HepG2 (cell line): ENCODE measurements around the gene CYP4F2. TPM values are rescaled to one million over a fixed set of nuclear protein-coding genes. Genes with fewer than 3 reads are reported as not detected.

Source experiments
- CCAR2 ChIP-seq: fragments of 200-400 bp; formaldehyde crosslinking; optimal IDR thresholded peaks from 2 replicates; pipeline ENCODE3; 2018; ENCODE audit warnings: low read depth, mild to moderate bottlenecking, low read length, moderate library complexity
- FOXO1 ChIP-seq: sonication (generic); formaldehyde crosslinking; IDR thresholded peaks from 2 replicates; pipeline ENCODE4 v1.4.0; 2020; ENCODE audit warnings: missing genetic modification reagents
- FUBP1 ChIP-seq: sonication (generic); formaldehyde crosslinking; IDR thresholded peaks from 2 replicates; pipeline ENCODE4 v1.5.1; 2020; ENCODE audit warnings: missing genetic modification reagents, mild to moderate bottlenecking, borderline replicate concordance
- HNF1A ChIP-seq, 2 experiments: sonication (generic) in 1 of 2; formaldehyde crosslinking in 1 of 2; IDR thresholded peaks; 2 replicates each; pipeline versions ENCODE4 v1.4.0 to v1.6.1; 2016 to 2020; ENCODE audit warnings: borderline replicate concordance in 1 of 2, low read depth in 1 of 2, mild to moderate bottlenecking in 1 of 2, missing genetic modification reagents in 1 of 2
- MAF1 ChIP-seq: sonication (generic); formaldehyde crosslinking; IDR thresholded peaks from 2 replicates; pipeline ENCODE4 v1.5.0; 2020; ENCODE audit warnings: missing genetic modification reagents, borderline replicate concordance
- MAX ChIP-seq: IDR thresholded peaks from 2 replicates; pipeline ENCODE4 v1.6.1; 2012; ENCODE audit warnings: inconsistent platforms
- NFATC3 ChIP-seq: sonication (generic); formaldehyde crosslinking; IDR thresholded peaks from 2 replicates; pipeline ENCODE4 v1.5.1; 2020; ENCODE audit warnings: mild to moderate bottlenecking, missing genetic modification reagents
- RNF2 ChIP-seq: fragments of 450-650 bp; conservative IDR thresholded peaks from 2 replicates; pipeline ENCODE4 v1.6.1; 2016; ENCODE audit warnings: low read depth
- RXRA ChIP-seq: sonication (generic); formaldehyde crosslinking; IDR thresholded peaks from 2 replicates; pipeline ENCODE4 v1.5.1; 2020; ENCODE audit warnings: missing genetic modification reagents
- RXRB ChIP-seq: IDR thresholded peaks from 2 replicates; pipeline ENCODE4 v1.6.1; 2016; ENCODE audit warnings: borderline replicate concordance, missing genetic modification reagents, missing compliant biosample characterization
- SIN3B ChIP-seq: fragments of 150-350 bp; IDR thresholded peaks from 2 replicates; pipeline ENCODE4 v1.6.1; 2014; ENCODE audit warnings: low read length
- TFAP4 ChIP-seq: sonication (generic); IDR thresholded peaks from 2 replicates; pipeline ENCODE4 v1.6.1; 2016; ENCODE audit warnings: low read depth, borderline replicate concordance
- USF2 ChIP-seq, 2 experiments: sonication (generic) in 1 of 2; formaldehyde crosslinking in 1 of 2; IDR thresholded peaks; 2 replicates each; pipeline versions ENCODE4 v1.5.1 to v1.6.1; 2011 to 2020; ENCODE audit warnings: borderline replicate concordance in 1 of 2, low read depth in 1 of 2, low read length in 1 of 2, mild to moderate bottlenecking in 1 of 2, missing genetic modification reagents in 1 of 2, moderate library complexity in 1 of 2
- ZFP36 ChIP-seq: fragments of 150-350 bp; IDR thresholded peaks from 2 replicates; pipeline ENCODE4 v1.6.1; 2018; ENCODE audit warnings: borderline replicate concordance, low read length, low read depth; ENCODE audit not compliant: partially characterized antibody
- ZNF101 ChIP-seq: sonication (generic); formaldehyde crosslinking; IDR thresholded peaks from 2 replicates; pipeline ENCODE4 v1.4.0; 2020; ENCODE audit warnings: mild to moderate bottlenecking, low read depth, missing genetic modification reagents, borderline replicate concordance
- ZNF530 ChIP-seq: sonication (generic); formaldehyde crosslinking; IDR thresholded peaks from 2 replicates; pipeline ENCODE4 v1.5.0; 2020; ENCODE audit warnings: low read depth, mild to moderate bottlenecking, missing genetic modification reagents
- ZNF576 ChIP-seq: sonication (generic); formaldehyde crosslinking; IDR thresholded peaks from 2 replicates; pipeline ENCODE4 v1.4.0; 2020; ENCODE audit warnings: mild to moderate bottlenecking, missing genetic modification reagents
- ZSCAN31 ChIP-seq: sonication (generic); formaldehyde crosslinking; IDR thresholded peaks from 2 replicates; pipeline ENCODE4 v1.5.0; 2020; ENCODE audit warnings: low read depth, mild to moderate bottlenecking, missing genetic modification reagents
- polyA plus RNA-seq, 8 experiments: library from polyadenylated mRNA; depleted of rRNA in 3 of 8; stranded (reverse) in 7 of 8; unstranded in 1 of 8; fragments of >200 nt; fragmentation: Illumina TruSeq in 4 of 8; extraction: Trizol in 4 of 8; gene quantifications; 2 replicates each; pipeline versions ENCODE4 v1.2.1 to v1.2.3, GENCODE V29; 2011 to 2016; ENCODE audit warnings: low read depth in 4 of 8, missing spikeins in 1 of 8, mixed read lengths in 1 of 8; ENCODE audit not compliant: insufficient read depth in 1 of 8
- total RNA-seq, 5 experiments: library from RNA; depleted of rRNA; stranded (reverse); fragments of >200 nt; fragmentation: Illumina TruSeq; extraction: Trizol; gene quantifications; 2 replicates each; pipeline ENCODE4 v1.2.3, GENCODE V29; 2016; ENCODE audit warnings: low read depth in 1 of 5

The CYP4F2 gene
- total and polyA plus RNA-seq, 2 of the 13 experiments (the other 11 are each of a cell fraction or from before 2014, with no cell fraction given): 3.7 to 3.9 TPM

- TF ChIP-seq FUBP1 (no peak), NFATC3 (CRISPR knock-in tag) (no peak), ZFP36 (no peak), USF2 (IDR thresholded peaks at IDR 0.05; ENCODE audit: low read depth, low read length) (peak; percentile 54), USF2 (CRISPR knock-in tag; IDR thresholded peaks at IDR 0.05; ENCODE audit: borderline replicate concordance) (peak; percentile 77; the same call in 1 of the 2 replicates), SIN3B (no peak), HNF1A (IDR thresholded peaks at IDR 0.05; ENCODE audit: low read depth) (no peak), HNF1A (CRISPR knock-in tag; IDR thresholded peaks at IDR 0.05; ENCODE audit: borderline replicate concordance) (no peak), MAF1 (CRISPR knock-in tag) (no peak), TFAP4 (no peak), ZNF530 (no peak), ZNF576 (no peak), RXRA (no peak), ZNF101 (CRISPR knock-in tag) (no peak), MAX (peak; percentile 60), RXRB (CRISPR knock-in tag) (no peak), FOXO1 (CRISPR knock-in tag) (no peak), CCAR2 (no peak), RNF2 (no peak), ZSCAN31 (CRISPR knock-in tag) (no peak)
Measured at GRCh38 chr19:15893477-15893876, 4.4 kb downstream of the CYP4F2 start (continued).
